K562 (cell line): ENCODE results near the gene SERTAD4.

ENCODE experiments used
- DEAF1 ChIP-seq: fragments of 450-650 bp; formaldehyde crosslinking; IDR thresholded peaks from 2 replicates; pipeline ENCODE4 v1.4.0; 2020; ENCODE audit warnings: mild to moderate bottlenecking, moderate library complexity
- EP300 ChIP-seq: IDR thresholded peaks from 2 replicates; pipeline ENCODE4 v1.6.1; 2012; ENCODE audit warnings: low read length, improper control_type of control experiment
- GABPB1 ChIP-seq: sonication (generic); formaldehyde crosslinking; IDR thresholded peaks from 2 replicates; pipeline ENCODE4 v1.8.0; 2022; ENCODE audit warnings: mild to moderate bottlenecking, missing genetic modification reagents

GRCh38 chr1:210291081-210291764 lies 58.6 kb downstream of the SERTAD4 start:
- TF ChIP-seq DEAF1 (no peak), EP300 (no peak), GABPB1 (no peak)
